SU-DHL-6 (cell line): ENCODE measurements around the gene KPNA4.

Experiments used
- H2AFZ ChIP-seq: fragments of 200-600 bp; sonication (generic); 2 replicates; pipeline ENCODE4 v1.6.1; 2014; ENCODE audit warnings: low read depth, mild to moderate bottlenecking, moderate library complexity, mixed read lengths, antibody characterized with exemption, low read length; ENCODE audit not compliant: severe bottlenecking
- H3F3A ChIP-seq: fragments of 200-600 bp; shearing (Covaris generic); 2 replicates; pipeline ENCODE4 v1.6.0; 2016; ENCODE audit warnings: antibody characterized with exemption, mild to moderate bottlenecking; ENCODE audit not compliant: insufficient read depth
- H3K27ac ChIP-seq: fragments of 200-600 bp; sonication (generic); 2 replicates; pipeline ENCODE4 v1.5.1; 2016; ENCODE audit warnings: low read depth, mild to moderate bottlenecking, low read length, moderate library complexity, mixed read lengths
- H3K27me3 ChIP-seq: fragments of 200-600 bp; sonication (generic), shearing (Covaris generic); 2 replicates; pipeline ENCODE4 v1.6.0; 2014; ENCODE audit warnings: mild to moderate bottlenecking, low read length
- H3K36me3 ChIP-seq: fragments of 200-600 bp; sonication (generic); 2 replicates; pipeline ENCODE4 v1.6.1; 2014; ENCODE audit warnings: mild to moderate bottlenecking, low read length, mixed read lengths
- H3K4me2 ChIP-seq: fragments of 300-600, 200-600 bp; shearing (Covaris generic), sonication (generic); 2 replicates; pipeline ENCODE4 v1.6.0; 2014; ENCODE audit warnings: low read length, low read depth, mild to moderate bottlenecking; ENCODE audit not compliant: poor library complexity, severe bottlenecking
- H3K4me3 ChIP-seq: fragments of 200-600 bp; sonication (generic); 2 replicates; pipeline ENCODE4 v1.5.1; 2014; ENCODE audit warnings: antibody characterized with exemption, low read length, mild to moderate bottlenecking, mixed read lengths; ENCODE audit not compliant: insufficient read depth, poor library complexity, severe bottlenecking
- H3K79me2 ChIP-seq: fragments of 200-600 bp; sonication (generic); 2 replicates; pipeline ENCODE4 v1.6.1; 2014; ENCODE audit warnings: mild to moderate bottlenecking, low read length, moderate library complexity; ENCODE audit not compliant: insufficient read depth
- H3K9ac ChIP-seq: fragments of 200-600 bp; sonication (generic); 2 replicates; pipeline ENCODE4 v1.7.0; 2014; ENCODE audit warnings: mild to moderate bottlenecking, low read length
- H3K9me2 ChIP-seq: fragments of 200-600 bp; sonication (generic); replicated peaks from 2 replicates; pipeline ENCODE4 v1.6.1; 2014; ENCODE audit warnings: low read length; ENCODE audit not compliant: insufficient read depth
- H3K9me3 ChIP-seq: fragments of 200-600 bp; sonication (generic); 2 replicates; pipeline ENCODE4 v1.6.1; 2014; ENCODE audit warnings: low read length, mixed read lengths; ENCODE audit not compliant: insufficient read depth
- H4K20me1 ChIP-seq: fragments of 200-600 bp; sonication (generic); 2 replicates; pipeline ENCODE4 v1.6.1; 2014; ENCODE audit warnings: low read depth, mild to moderate bottlenecking, antibody characterized with exemption, low read length, moderate library complexity, mixed read lengths
- CTCF ChIP-seq: fragments of 200-600 bp; sonication (generic); IDR thresholded peaks from one replicate; pipeline ENCODE4 v1.5.1; 2017; ENCODE audit warnings: antibody characterized with exemption, mild to moderate bottlenecking, low read length, moderate library complexity; ENCODE audit not compliant: insufficient read depth, poor library complexity, severe bottlenecking
- EZH2phosphoT487 ChIP-seq: fragments of 200-600 bp; sonication (generic), shearing (Covaris generic); conservative IDR thresholded peaks from 2 replicates; pipeline ENCODE4 v1.6.1; 2018; ENCODE audit warnings: mild to moderate bottlenecking, antibody characterized with exemption, low read length, moderate library complexity, mixed read lengths

Gene KPNA4

GRCh38 chr3:160464971-160465370 is 100.4 kb downstream of the KPNA4 start:
- Histone ChIP-seq H2AFZ (no peak overlapping the region), H3K79me2 (no peaks in the 10 kb centered on the region), H3K9ac (no peak overlapping the region), H3K27ac (no peak overlapping the region), H4K20me1 (no peaks in the 10 kb centered on the region), H3F3A (no peaks in the 10 kb centered on the region), H3K4me3 (no peak overlapping the region), H3K9me2 (no peaks in the 10 kb centered on the region), H3K27me3 (no peaks in the 10 kb centered on the region), H3K36me3 (no peaks in the 10 kb centered on the region), H3K9me3 (peaks cover 6% of the 10 kb centered on the region; the same call in 1 of the 2 replicates), H3K4me2 (no peak overlapping the region)
- TF ChIP-seq CTCF (no peak), EZH2phosphoT487 (no peak)

GRCh38 chr3:160464321-160464720 is 101.0 kb downstream of the KPNA4 start:
- Histone ChIP-seq H3K9me3 (0 out of 2 replicates have a peak, but pooled peaks cover under 1% of the 10 kb centered on the region), H3K9ac (no peak overlapping the region), H3K27ac (no peak overlapping the region), H3K27me3 (no peaks in the 10 kb centered on the region), H3F3A (no peaks in the 10 kb centered on the region), H3K36me3 (no peaks in the 10 kb centered on the region), H3K9me2 (no peaks in the 10 kb centered on the region), H4K20me1 (no peaks in the 10 kb centered on the region), H2AFZ (no peak overlapping the region), H3K4me3 (no peak overlapping the region), H3K79me2 (no peaks in the 10 kb centered on the region), H3K4me2 (no peak overlapping the region)
- no peak for TF ChIP-seq CTCF
- TF ChIP-seq EZH2phosphoT487: no peak

- Histone ChIP-seq H3K79me2 (no peaks in the 10 kb centered on the region), H3K36me3 (no peaks in the 10 kb centered on the region), H3K9me3 (no peaks in the 10 kb centered on the region), H2AFZ (no peak overlapping the region), H4K20me1 (no peaks in the 10 kb centered on the region), H3K4me3 (no peak overlapping the region), H3K27me3 (no peaks in the 10 kb centered on the region), H3K9me2 (no peaks in the 10 kb centered on the region), H3K9ac (no peak overlapping the region), H3K4me2 (no peak overlapping the region), H3K27ac (no peak overlapping the region), H3F3A (no peaks in the 10 kb centered on the region)
- TF ChIP-seq CTCF (no peak), EZH2phosphoT487 (no peak)
These were observed 105.3 kb downstream of the KPNA4 start for GRCh38 chr3:160460033-160460432.
